HCT116 (cell line): ENCODE data around the gene C10orf105. TPM values are rescaled to one million over a fixed set of nuclear protein-coding genes. Genes with fewer than 3 reads are reported as not detected.

Experiments used
- ATAC-seq: fragments of 200-7000 bp; cut with Tn5 transposase; 2 replicates; pipeline ENCODE4 v1.9.1; 2020; ENCODE audit warnings: mild to moderate bottlenecking, moderate library complexity
- BruUV-seq: library from RNA; stranded (reverse); fragments of 400-500 nt; replicated peaks from 2 replicates; lab custom pipeline; 2021; lab: Mats Ljungman, UMichigan
- CTCF ChIA-PET: fragments of 300-600 bp; sonication (Branson Sonifier 250); formaldehyde crosslinking; loops from one replicate; lab custom pipeline; 2021; ENCODE audit warnings: antibody characterized with exemption; lab: Charles Lee
- POLR2A ChIA-PET: fragments of 300-600, 350-600 bp; sonication (Branson Sonifier 250); formaldehyde crosslinking; loops from one replicate; lab custom pipeline; 2021; ENCODE audit warnings: antibody characterized with exemption; lab: Charles Lee
- RAD21 ChIA-PET, 2 experiments: fragments of 300-600 bp; sonication (Branson Sonifier 250); formaldehyde crosslinking; loops; one replicate each; lab custom pipeline; 2023; ENCODE audit warnings: low total read pairs in 2 of 2; ENCODE audit not compliant: uncharacterized antibody in 2 of 2, unreplicated experiment in 2 of 2, low non-redundant PET in 1 of 2; lab: Charles Lee
- DNase-seq: peaks from one replicate; pipeline ENCODE4 v3.0.0-alpha.2; 2010; ENCODE audit warnings: low read depth, low spot score
- H2AFZ ChIP-seq: fragments of 200-600 bp; shearing (Covaris generic), sonication (generic); 2 replicates; pipeline ENCODE4 v1.6.1; 2017; ENCODE audit warnings: low read depth, mixed run types, mixed read lengths, antibody characterized with exemption, low read length; ENCODE audit not compliant: poor library complexity, severe bottlenecking
- H3K27ac ChIP-seq: 2 replicates; pipeline ENCODE4 v1.5.1; 2012; ENCODE audit warnings: low read depth, low read length
- H3K27me3 ChIP-seq: fragments of 200-600 bp; sonication (generic); 2 replicates; pipeline ENCODE4 v1.6.1; 2016; ENCODE audit warnings: mixed run types, low read length, mixed read lengths; ENCODE audit not compliant: insufficient read depth
- H3K36me3 ChIP-seq, 2 experiments: fragments of 200-500 bp in 1 of 2; fragments of 200-600 bp in 1 of 2; sonication (Bioruptor generic) in 1 of 2; sonication (generic) in 1 of 2; 2 replicates each; pipeline versions ENCODE4 v1.5.1 to v1.6.1; 2014 to 2016; ENCODE audit warnings: low read length in 2 of 2, inconsistent platforms in 1 of 2, mixed read lengths in 1 of 2, mixed run types in 1 of 2; ENCODE audit not compliant: insufficient read depth in 2 of 2, control insufficient read depth in 1 of 2
- H3K4me1 ChIP-seq, 2 experiments: fragments of 200-600 bp in 1 of 2; sonication (generic) in 1 of 2; 2 replicates each; pipeline versions ENCODE4 v1.5.1 to v1.6.1; 2012 to 2017; ENCODE audit warnings: low read length in 2 of 2, inconsistent platforms in 1 of 2, mild to moderate bottlenecking in 1 of 2, mixed read lengths in 1 of 2, mixed run types in 1 of 2, moderate library complexity in 1 of 2; ENCODE audit not compliant: insufficient read depth in 2 of 2, control insufficient read depth in 1 of 2
- H3K4me2 ChIP-seq: fragments of 200-600 bp; sonication (generic); 2 replicates; pipeline ENCODE4 v1.6.1; 2017; ENCODE audit warnings: mixed run types, low read length, mixed read lengths
- H3K4me3 ChIP-seq, 2 experiments: fragments of 200-600 bp in 1 of 2; sonication (generic) in 1 of 2; replicated peaks in 1 of 2; 2 replicates each; pipeline ENCODE4 v1.5.1; 2011 to 2016; ENCODE audit warnings: low read length in 2 of 2, control low read depth in 1 of 2, low read depth in 1 of 2, mild to moderate bottlenecking in 1 of 2, mixed read lengths in 1 of 2, mixed run types in 1 of 2
- H3K79me2 ChIP-seq: fragments of 200-600 bp; sonication (generic); 2 replicates; pipeline ENCODE4 v1.6.1; 2017; ENCODE audit warnings: mild to moderate bottlenecking, mixed run types, low read length, moderate library complexity, mixed read lengths; ENCODE audit not compliant: insufficient read depth
- H3K9ac ChIP-seq: fragments of 200-600 bp; sonication (generic); 2 replicates; pipeline ENCODE4 v1.6.1; 2016; ENCODE audit warnings: low read length, mixed read lengths
- H3K9me2 ChIP-seq: fragments of 200-600 bp; sonication (generic), shearing (Covaris generic); 2 replicates; pipeline ENCODE4 v1.6.1; 2017; ENCODE audit warnings: mixed run types, mild to moderate bottlenecking, moderate library complexity; ENCODE audit not compliant: insufficient read depth
- H3K9me3 ChIP-seq, 2 experiments: fragments of 200-500 bp in 1 of 2; fragments of 200-600 bp in 1 of 2; sonication (Bioruptor generic) in 1 of 2; sonication (generic) in 1 of 2; 2 replicates each; pipeline ENCODE4 v1.6.1; 2014 to 2017; ENCODE audit warnings: low read length in 2 of 2, mixed read lengths in 2 of 2, inconsistent platforms in 1 of 2, low read depth in 1 of 2, mild to moderate bottlenecking in 1 of 2, mixed run types in 1 of 2, moderate library complexity in 1 of 2; ENCODE audit not compliant: control insufficient read depth in 1 of 2, insufficient read depth in 1 of 2
- H4K20me1 ChIP-seq: fragments of 200-600 bp; sonication (generic), shearing (Covaris generic); 2 replicates; pipeline ENCODE4 v1.6.1; 2017; ENCODE audit warnings: mixed run types, mild to moderate bottlenecking, moderate library complexity; ENCODE audit not compliant: insufficient read depth
- EZH2 ChIP-seq: fragments of 200-600 bp; sonication (generic); IDR thresholded peaks from 2 replicates; pipeline ENCODE4 v1.6.1; 2017; ENCODE audit warnings: antibody characterized with exemption, mixed run types
- RAD21 ChIP-seq: IDR thresholded peaks from 2 replicates; pipeline ENCODE4 v1.6.1; 2012; ENCODE audit warnings: low read depth, mild to moderate bottlenecking
- SRF ChIP-seq: IDR thresholded peaks from 2 replicates; pipeline ENCODE4 v1.6.1; 2012; ENCODE audit warnings: low read depth
- intact Hi-C: fragments of 100-400 bp; cut with micrococcal nuclease; formaldehyde crosslinking; loops from 2 replicates; pipeline ENCODE4 v1.10.0; 2022
- total RNA-seq: library from RNA; stranded (reverse); gene quantifications from one replicate; pipeline ENCODE4 v1.2.1, GENCODE V29; 2021; ENCODE audit not compliant: unreplicated experiment

The C10orf105 gene
- total RNA-seq, 1 experiment from 2014 or later = not detected

DNA sequence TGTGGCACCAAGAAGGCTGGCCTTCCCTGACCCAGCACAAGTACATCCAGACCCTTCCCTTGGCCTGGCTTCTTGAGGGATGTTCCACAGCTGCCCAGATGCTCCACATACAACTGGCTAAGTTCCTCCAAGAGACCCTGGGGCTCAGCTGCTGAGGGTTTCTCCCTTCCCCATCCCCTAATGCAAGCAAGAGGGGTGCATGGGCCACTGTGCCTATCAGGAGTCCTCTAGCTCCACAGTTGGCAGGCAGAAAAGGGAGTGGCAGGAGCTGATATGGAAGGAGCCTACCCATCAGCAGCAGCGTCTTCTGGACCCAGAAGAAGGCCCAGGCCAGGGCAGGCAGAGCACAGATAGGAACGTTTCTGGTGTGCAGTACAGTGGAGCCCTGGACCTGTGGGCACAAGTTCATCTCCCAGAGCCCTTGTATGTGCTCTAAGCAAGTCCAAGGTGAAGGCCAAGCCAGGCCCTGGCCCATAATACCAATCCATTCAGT lies 27.5 kb upstream of the C10orf105 start:
- ChIA-PET CTCF (no interaction called here), RAD21 (no interaction called here), POLR2A (no interaction called here)
- ATAC-seq = no peak
- intact Hi-C loops = no loop called here
- H2AFZ ChIP-seq = no peak overlapping the region
- BruUV-seq = no TSS peak
- H3K4me2 ChIP-seq = no peak overlapping the region
- no peaks in the 10 kb centered on the region for H3K36me3 ChIP-seq
- DNase-seq = no peak
- no peaks in the 10 kb centered on the region for H4K20me1 ChIP-seq
- H3K27me3 ChIP-seq = no peaks in the 10 kb centered on the region
- H3K4me1 ChIP-seq = peaks cover 5 to 19% of the 10 kb centered on the region in 2 experiments; a peak in 3 of 4 replicates
- no peak for TF ChIP-seq EZH2
- TF ChIP-seq SRF = no peak
- H3K9ac ChIP-seq = no peak overlapping the region
- no peaks in the 10 kb centered on the region for H3K79me2 ChIP-seq
- H3K27ac ChIP-seq = no peak overlapping the region
- H3K4me3 ChIP-seq = no peak overlapping the region
- H3K9me3 ChIP-seq = no peaks in the 10 kb centered on the region
- no peaks in the 10 kb centered on the region for H3K9me2 ChIP-seq

DNA sequence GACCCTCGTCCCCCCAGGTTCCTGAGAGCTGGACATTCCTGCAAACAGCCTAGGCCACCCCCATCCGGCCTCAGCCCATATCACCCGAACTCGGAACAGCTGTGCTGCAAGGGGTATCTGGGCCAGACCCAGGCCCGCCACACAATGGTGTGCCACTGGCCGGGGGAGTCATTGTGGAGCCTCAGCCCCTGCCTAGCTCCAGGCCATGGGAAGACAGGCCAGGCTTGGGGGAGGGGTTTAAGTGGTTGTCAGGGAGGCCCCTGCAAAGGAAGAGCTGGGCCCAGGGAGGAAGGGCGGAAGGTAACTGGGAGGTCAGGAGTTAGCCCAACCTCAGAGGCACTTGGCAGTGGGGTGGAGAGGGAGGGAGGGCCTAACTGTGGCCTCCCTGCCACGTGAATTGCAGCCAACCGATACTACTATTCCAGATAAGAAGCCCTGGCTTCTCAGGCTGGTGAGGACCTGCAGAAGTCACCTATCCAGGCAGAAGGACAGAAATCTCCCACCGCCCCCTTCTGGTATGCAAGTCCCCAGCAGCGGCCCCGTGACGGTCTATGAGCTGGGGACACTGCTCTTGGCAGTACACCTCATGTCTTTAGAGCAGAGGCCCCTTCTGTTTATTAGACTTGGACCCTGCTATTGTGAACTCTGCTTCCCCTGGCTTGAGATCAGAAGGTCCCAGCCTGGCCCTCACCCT lies 26.9 kb upstream of the C10orf105 start:
- CTCF ChIA-PET = interaction anchor here (0.8 kb wide), 1 partner anchor 27 kb away, joined by 3 read pairs; the partner anchor contains the start of gene VSIR

More for the DNA sequence above, 26.9 kb upstream of the C10orf105 start:
- Histone ChIP-seq H3K79me2 (no peaks in the 10 kb centered on the region), H3K27ac (no peak overlapping the region), H4K20me1 (no peaks in the 10 kb centered on the region), H3K4me3 (no peak overlapping the region)
- DNase-seq = no peak
- no TSS peak for BruUV-seq
- intact Hi-C loops = no loop called here
- TF ChIP-seq EZH2 (no peak), RAD21 (0 out of 2 replicates have a peak, but pooled peaks have one; percentile 13)
- TF ChIP-seq, all 23 proteins: peak for 1
- no peaks in the 10 kb centered on the region for H3K36me3 ChIP-seq
- no peak overlapping the region for H2AFZ ChIP-seq
- no peak overlapping the region for H3K9ac ChIP-seq
- H3K9me3 ChIP-seq = no peaks in the 10 kb centered on the region
- ChIA-PET POLR2A (no interaction called here), RAD21 (no interaction called here)
- no peak overlapping the region for H3K4me2 ChIP-seq
- H3K4me1 ChIP-seq = peaks cover 5 to 19% of the 10 kb centered on the region in 2 experiments; a peak in 3 of 4 replicates
- peak; percentile 39 for ATAC-seq
- no peaks in the 10 kb centered on the region for H3K27me3 ChIP-seq
- H3K9me2 ChIP-seq = no peaks in the 10 kb centered on the region
